HG02870 (cell line): Measurements from ENCODE around the gene SDCCAG8.
A peak's percentile ranks its signal among the peaks of the same experiment; 100 is the strongest.
"Not testable (repeated sequence)": the region's sequence is repeated elsewhere in the genome, so short reads cannot be mapped to it uniquely, and the experiment has no call there.

ENCODE experiments used
- ATAC-seq: cut with Tn5 transposase; IDR thresholded peaks from one replicate; pipeline ENCODE4 v1.9.1; 2021; ENCODE audit warnings: mild to moderate bottlenecking, moderate library complexity; ENCODE audit not compliant: unreplicated experiment

Gene SDCCAG8

DNA sequence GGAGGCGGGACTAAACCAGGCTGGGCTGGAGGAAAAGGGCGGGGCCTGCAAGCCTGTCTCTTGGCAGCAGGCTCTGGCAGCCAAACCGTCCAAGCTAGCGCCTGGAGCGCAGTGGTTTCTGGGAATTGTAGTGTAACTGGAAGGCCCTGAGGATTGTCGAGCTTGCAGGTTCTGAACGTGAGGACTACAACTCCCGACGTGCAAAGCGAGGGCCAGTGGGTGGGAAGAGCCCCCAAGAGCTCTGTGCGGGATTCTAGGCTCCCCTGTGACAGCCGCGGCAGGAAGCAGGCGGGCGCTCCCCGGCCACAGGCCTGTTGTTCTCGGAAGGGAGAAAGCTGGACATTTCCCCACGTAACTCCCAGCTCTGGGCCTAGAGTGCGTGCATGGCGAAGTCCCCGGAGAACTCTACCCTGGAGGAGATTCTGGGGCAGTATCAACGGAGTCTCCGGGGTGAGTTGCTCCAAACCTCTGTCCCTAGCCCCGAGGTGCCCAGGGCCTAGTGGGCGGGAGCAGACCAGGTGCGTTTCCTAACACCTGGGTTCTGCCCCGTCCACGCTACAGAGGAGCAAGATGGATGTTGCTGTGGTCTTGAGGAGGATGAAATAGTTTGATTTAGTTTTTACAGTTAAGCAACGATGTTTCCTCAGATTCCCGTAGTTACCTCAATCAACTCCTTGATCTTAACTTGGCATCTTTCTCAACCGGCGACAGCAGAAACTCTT, at the start of gene SDCCAG8:
TSS of gene SDCCAG8 (plus strand) at position 251 of the 722 bp plus-strand sequence. CDS start at position 384, 133 bp downstream.
- peak; percentile 72 for ATAC-seq

DNA sequence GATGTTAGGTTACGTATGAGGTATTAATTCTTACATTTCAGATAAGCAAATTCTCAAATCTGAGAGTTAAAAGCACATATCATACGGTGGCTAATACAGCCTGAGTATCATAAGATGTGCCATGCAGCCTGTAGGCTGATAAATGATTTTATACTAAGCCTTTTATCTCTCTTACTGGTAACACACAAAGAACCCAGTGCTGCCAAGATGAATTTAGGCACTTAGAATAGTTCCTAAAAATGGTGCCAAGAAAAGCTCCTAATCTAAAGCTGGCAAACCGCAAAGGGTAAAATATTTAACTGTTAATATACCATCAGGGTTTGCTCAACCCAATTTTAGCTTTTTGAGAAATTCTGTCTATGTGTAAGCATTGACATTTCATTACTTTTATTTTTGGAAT, 43.9 kb upstream of the SDCCAG8 start:
- not testable (repeated sequence) for ATAC-seq

DNA sequence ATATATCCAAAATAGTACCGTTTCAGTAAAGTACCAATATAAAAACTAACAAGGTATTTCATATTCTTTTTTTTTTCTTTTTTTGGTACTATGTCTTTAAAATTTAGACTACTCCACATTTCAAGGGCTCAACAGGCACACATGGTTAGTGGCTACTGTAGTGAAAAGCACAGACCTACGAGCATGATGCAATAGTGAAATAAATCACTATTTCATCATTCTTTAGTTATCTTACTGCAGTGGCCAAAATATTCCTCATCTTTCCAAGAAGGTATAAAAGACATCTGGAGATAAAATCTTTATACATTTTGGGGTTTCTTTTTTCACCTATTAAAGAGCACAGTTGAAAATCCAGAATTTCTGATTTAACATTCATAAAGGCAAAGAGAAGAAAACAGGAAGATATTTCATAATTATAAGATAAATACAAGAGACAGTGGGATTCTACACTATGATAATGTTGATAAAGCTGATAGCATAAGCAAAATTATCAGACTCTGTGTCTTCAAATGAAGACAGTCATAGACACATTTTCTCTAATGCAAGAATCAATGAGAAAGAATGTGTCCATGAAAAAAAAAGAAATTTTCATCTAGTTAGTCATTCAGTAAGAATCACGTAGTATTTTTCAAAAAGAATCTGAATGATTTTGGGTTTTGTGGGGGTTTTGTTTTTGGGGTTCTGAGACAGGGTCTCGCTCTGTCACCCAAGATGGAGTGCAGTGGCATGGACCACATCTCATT, 42.6 kb upstream of the SDCCAG8 start:
- ATAC-seq: no peak

DNA sequence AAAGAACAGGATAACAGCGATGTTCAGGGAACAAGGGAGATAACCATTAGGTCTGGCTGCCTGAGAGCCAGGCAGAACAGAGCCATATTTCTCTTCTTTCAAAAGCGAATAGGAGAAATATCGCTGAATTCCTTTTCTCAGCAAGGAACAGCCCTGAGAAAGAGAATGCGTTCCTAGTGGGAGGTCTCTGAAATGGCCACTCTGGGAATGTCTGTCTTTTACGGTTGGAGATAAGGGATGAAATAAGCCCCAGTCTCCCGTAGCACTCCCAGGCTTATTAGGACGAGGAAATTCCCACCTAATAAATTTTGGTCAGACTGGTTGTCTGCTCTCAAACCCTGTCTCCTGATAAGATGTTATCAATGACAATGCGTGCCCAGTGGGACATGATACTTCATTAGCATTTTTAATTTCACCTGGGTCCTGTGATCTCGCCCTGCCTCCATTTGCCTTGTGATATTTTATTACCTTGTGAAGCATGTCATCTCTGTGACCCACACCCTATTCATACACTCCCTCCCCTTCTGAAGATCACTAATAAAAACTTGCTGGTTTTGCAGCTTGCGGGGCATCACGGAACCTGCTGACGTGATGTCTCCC, 40.5 kb upstream of the SDCCAG8 start:
- ATAC-seq: not testable (repeated sequence)

DNA sequence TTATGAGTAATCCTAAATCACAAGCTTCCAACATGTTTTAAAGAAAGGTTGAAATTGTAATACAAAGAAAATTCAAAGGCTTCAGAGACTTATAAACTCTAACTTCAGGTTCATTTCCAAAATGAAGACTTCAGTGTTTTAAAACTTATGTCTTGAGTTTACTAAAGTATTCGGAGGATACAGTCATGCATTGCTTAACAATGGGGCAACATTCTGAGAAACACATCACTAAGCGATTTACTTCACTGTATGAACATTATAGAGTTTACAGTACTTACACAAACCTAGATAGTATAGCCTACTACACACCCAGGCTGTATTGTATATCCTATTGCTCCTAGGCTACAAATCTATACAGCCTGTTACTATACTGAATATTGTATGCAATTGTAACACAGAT, 39.1 kb upstream of the SDCCAG8 start:
- ATAC-seq: no peak

DNA sequence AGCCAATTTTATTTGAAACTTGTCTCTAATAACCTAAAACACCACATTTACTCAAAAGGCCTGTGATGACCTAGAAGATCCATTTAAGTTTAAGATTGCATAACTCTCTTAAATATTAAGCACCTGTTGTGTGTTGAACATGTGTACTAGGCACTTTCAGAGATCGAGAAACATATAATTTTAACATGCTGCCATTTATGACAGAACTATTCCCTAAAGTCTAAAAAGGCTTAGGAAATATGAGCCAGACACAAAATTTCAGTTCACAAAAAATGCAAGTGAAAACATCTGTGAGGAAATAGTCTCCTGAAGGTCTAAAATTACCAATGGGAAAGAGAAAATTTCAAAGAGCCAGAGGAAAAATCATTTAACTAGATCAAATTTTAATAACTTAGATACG, 38.5 kb upstream of the SDCCAG8 start:
- no peak for ATAC-seq

DNA sequence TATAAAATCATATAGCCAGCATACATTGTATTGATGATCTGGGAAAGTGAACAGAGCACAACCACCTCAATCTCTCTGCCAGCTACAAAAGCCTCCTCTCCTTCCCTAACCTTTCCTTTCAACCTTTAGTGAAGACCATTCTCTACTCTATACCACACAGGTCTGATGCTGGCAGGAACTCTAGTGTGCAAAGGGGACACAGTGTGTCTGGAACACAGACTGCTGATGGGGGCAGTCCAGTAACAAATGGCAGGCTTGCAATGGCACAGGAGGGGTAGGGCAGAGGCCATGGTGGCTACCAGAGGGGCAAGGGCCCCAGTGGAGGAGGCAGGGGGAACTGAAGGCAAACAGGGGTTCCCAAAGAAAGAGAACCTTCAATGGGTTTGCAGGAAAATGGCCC, 37.8 kb upstream of the SDCCAG8 start:
- no peak for ATAC-seq

DNA sequence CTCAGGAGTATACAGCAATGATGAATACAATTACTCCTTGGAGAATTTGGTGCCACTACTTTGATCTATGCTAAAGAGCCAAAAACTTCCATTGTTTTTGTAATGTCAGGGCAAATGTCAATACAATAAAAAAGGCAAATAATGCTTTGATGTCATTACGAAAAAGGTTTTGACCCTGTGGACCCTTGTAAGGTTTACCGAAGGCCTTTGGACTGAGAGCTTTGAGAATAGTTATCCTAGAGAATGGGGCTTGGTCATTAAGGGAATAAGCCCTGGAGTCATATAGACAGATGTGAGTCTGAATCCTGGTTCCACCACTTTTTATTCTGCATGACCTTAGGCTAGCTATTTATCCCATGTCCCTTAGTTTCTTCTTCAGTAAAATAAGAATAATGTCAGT, 28.2 kb upstream of the SDCCAG8 start:
- no peak for ATAC-seq

DNA sequence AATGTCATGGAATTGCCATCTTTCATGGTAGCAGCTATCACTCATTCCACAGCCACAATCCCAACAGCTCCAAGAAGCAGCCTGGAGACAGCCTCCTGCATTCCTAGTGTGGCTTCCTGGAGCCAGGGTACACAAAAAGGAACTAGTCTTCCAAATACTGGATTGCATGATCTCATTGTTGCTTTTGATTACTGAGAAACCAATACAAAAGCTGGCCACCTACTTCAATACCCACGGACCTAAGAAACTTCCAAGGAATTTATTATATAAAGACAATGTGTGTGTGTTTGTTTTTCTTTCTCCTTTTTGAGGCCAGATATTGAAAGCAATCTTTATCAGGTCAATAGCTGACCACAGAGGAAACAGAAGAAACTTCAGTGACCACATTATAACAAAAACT, 26.3 kb upstream of the SDCCAG8 start:
- no peak for ATAC-seq

DNA sequence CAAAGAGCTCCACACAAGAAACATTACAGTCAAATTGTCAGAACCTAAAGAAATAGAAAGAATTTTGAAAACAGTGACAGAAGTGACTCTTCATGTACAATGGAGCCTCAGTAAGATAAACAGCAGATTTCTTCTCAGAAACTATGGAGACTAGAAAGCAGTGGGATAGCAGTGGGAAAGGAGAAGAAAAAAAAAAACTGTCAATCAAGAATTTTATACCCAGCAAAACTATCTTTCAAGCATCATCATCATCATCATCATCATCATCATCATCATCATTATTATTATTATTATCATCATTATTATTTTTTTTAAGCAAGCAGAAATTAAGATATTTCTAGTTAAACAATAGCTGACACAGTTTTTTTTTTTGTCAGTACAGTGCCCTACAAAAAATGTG, 24.9 kb upstream of the SDCCAG8 start:
- ATAC-seq: no peak

DNA sequence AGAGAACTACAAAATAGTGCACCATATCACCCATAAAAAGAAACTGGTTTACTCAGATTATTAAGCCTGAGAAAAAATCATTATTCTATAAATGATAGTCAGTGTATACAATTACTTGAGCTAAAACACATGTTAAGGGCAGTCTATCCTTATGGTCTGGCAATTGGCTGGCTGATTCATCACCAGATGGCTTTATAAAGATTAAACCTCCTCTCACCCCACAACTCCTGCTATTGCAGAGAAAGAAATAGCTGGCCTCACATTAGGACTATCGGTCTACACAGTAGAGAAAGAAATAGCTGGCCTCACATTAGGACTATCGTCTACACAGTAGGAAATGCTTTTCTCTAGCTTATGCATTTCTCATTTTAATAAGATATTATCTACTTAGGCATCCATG, 21.9 kb upstream of the SDCCAG8 start:
- ATAC-seq: no peak

DNA sequence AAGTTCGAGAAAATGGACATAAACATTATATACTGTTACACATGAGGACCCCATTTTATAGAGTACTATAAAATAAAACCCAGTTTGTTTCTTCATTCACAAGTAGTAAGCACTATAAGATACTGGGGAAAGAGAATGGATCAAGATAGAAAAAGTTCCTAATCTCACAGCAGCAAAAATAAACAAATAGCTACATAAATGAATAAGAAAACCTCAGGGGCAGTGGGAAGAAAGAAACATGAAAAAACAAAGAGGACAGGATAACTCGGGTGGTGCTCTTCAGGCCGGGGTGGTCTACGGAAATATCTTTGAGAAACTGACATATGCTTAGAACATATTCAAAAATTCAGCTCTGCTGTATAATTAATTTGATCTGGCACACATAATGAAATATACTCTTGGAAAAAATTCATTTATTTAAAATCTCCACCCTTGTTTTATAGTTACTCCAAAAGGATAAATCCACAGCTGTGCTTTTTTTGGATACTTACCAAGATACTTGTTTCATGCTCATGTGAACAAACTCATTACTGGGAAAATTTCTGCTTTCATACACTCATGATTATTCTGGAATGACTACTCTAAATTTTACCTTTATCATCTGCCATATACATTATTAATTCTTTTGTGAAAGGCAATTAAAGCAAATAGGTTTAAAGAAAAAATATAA, 20.7 kb upstream of the SDCCAG8 start:
- ATAC-seq: no peak

DNA sequence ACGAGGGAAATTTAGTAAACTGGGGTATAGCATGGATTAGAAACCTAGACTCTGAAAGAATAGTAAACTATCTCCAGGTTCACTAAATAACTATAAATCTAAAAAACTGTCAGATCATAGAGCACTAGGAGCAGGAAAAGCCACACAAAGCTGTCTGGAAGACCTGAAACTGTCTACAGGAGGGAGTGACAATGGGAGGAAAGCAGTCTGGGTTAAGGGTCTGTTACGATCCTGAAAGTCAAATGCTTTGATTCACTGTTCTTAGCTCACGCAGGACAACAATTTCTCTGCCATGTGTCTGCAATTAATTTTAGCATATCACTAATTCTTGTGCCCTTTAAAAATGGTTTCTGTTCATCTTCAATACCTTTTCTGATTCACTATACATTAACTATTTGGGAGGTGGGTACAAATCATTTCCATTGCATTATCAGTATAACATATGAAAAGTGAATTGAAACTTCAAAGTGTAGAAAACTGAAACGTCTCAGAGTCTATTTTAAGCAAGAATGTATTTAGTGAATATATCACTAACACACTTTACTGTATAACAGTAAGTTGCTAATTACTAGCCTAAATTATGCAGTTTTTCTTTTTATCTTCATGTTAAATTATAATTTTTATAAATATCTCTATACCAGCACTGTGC, 19.1 kb upstream of the SDCCAG8 start:
- ATAC-seq: peak; percentile 76

DNA sequence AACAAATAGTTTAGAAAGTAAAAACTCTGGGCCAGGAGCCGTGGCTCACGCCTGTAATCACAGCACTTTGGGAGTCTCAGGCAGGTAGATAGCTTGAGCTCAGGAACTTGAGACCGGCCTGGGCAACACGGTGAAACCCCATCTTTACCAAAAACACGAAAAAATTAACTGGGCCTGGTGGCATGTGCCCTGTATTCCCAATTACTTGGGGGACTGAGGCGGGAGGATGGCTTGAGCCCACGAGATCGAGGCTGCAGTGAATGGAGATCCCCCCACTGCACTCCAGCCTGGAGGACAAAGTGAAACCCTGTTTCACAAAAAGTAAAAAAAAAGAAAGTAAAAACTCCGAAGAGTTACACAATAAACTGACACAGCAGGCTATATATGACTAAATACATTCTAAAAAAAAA, 11.4 kb upstream of the SDCCAG8 start:
- peak; percentile 57 for ATAC-seq

DNA sequence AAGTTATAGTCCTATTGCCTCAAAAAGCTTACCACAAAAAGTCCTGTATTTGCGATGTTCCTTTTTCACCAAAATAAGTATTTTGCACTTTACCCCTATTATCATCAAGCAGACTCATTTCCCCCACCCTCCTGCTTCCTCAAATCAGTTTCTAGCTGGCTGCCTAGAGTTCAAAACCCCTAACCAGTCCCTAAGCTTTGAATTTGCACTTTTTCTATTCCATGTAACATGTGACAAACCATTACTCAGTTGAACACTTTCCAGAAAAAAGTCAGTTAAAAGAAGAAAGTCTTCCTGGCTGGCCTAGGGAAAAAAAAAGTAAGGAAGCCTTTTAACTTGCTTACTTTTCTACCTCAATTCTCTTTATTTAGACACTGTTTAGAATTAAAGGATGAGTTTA, 8.9 kb upstream of the SDCCAG8 start:
- no peak for ATAC-seq

DNA sequence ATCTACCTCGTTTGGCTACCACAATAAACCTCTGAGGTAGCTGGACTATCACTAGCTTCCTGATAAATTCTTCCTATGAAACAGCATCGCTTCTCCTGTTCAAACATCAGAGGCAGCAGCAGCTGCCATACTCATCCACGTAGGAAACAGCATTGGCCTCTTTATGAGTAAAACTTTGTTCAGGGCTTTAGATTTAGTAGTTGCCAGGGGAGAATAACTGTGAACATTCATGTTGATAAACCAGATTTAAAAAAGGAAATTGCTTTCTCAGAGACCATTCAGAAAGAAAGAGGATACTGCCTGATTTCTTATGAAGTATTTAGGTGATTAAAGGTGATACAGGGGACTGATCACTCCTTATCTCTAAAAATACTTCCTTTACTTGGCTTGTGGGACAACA, 7.9 kb upstream of the SDCCAG8 start:
- no peak for ATAC-seq

DNA sequence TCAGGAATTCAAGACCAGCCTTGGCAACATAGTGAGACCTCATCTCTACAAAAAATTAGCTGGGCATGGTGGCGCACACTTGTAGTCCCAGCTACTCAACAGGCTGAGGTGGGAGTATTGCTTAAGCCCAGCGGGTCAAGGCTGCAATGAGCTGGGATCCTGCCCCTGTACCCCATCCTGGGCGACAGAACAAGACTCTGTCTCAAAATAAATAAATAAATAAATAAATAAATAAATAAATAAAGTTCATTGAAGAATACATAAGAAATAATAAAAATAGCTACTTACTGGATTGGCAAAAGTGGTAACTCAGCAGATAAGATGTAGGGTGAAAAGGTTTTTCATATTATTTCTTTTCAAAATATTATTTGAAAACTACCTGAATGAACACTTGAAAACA, 6.6 kb upstream of the SDCCAG8 start:
- no peak for ATAC-seq

DNA sequence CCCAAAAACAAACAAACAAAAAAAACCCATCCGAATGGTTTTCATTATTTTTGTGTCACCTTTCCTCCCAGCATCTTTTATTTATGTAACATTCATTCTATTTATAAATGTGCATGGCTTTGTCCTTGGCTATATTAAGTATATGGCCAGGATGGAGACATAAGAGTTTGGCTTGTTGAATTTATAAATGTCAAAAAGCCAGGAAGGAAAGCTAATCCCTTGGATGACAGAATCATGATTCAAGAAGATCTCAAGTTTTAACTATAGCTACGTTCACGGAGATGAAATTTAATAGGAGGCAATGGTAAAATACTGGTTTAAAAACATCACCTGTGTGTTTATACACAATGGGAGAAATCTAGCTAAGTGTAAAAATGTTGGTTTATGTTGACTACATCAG, 5.7 kb upstream of the SDCCAG8 start:
- no peak for ATAC-seq

DNA sequence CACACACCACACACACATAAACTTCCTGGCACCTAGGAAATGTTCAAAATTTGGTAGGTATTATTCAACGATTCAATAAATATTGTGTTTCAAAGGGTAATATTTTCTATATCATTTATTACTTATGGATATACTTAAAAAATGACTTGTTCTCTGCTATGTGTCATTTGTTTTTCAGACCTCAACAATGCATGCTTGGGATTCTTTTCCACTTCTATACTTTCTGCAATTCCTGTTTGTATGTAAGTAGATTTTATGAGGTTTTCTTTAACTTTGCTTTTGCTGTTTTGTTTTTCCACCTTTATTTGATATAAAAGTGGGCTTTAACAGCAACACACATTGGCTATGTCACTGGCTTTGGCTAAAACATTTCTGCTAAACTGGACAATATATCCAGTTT, 4.3 kb upstream of the SDCCAG8 start:
- no peak for ATAC-seq

DNA sequence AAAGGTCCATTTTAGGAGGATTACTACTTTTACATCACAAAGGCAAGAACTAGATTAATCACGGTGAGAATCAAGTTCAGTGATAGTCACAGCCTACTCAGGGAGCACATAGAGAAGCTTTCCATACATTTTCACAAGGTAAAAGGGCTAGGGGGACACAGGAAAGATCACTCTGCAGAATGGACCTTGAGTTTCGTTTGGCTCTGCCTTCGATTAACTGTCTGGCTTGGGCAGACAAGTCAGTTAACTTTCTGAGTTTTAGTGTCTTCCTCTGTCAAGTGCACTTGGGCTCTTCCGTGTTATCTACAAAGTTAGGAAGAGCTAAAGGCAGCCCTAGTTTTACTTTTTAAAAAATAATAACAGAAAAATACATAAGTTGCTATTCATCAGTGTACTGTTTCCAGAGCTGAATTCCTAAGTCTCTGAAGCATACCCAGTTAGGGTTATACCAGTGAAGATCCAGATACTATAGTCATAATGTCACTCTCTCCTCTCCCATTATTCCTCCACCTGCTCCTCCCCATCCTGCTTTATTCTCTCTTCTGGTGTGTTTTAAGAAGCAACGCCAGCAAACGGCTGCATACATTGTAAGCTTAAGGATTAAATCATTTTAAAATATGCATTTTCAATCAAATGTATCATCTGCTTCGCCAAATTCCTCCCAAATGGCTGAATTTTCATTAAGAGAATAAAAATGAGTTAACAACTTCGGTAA, 2.5 kb upstream of the SDCCAG8 start:
- ATAC-seq: no peak

DNA sequence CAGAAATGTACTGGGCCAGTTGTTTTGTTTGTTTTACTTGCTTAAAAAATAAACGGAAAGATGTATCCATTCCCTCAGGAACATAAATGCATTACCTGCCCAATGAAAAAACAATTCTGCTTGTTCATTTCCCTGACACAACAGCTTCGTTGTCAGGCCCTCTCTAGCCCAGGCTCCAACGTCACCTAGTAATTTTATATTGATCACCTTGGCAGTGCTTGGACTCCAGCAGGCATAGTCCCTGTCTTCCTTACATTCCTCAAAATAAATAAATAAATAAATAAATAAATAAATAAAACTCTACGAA, 2.0 kb upstream of the SDCCAG8 start:
- no peak for ATAC-seq
